T-helper 1 cell treated with Interleukin-12 subunit alpha and Interleukin-12 subunit beta and Interleukin-4 antibody, amounts not matched to agents 30 μg/mL and 1 μg/mL, for 36 hours (primary cell): ENCODE results near the gene TFAM.
"Not testable (repeated sequence)": the region's sequence is repeated elsewhere in the genome, so short reads cannot be mapped to it uniquely, and the experiment has no call there.

Experiments used
- H3K27ac Mint-ChIP-seq: one replicate; pipeline ENCODE4 v1.8.0; 2021; ENCODE audit warnings: mild to moderate bottlenecking, mixed read lengths
- H3K27me3 Mint-ChIP-seq: one replicate; pipeline ENCODE4 v1.8.0; 2021; ENCODE audit warnings: low read depth, mixed read lengths
- H3K36me3 Mint-ChIP-seq: one replicate; pipeline ENCODE4 v1.8.0; 2021; ENCODE audit warnings: low read depth, mixed read lengths
- H3K4me1 Mint-ChIP-seq: one replicate; pipeline ENCODE4 v1.8.0; 2021; ENCODE audit warnings: low read depth, mixed read lengths
- H3K4me3 Mint-ChIP-seq: one replicate; pipeline ENCODE4 v1.8.0; 2021; ENCODE audit warnings: mild to moderate bottlenecking, moderate library complexity, mixed read lengths
- H3K9me3 Mint-ChIP-seq: one replicate; pipeline ENCODE4 v1.8.0; 2021; ENCODE audit warnings: mixed read lengths

Gene TFAM

DNA sequence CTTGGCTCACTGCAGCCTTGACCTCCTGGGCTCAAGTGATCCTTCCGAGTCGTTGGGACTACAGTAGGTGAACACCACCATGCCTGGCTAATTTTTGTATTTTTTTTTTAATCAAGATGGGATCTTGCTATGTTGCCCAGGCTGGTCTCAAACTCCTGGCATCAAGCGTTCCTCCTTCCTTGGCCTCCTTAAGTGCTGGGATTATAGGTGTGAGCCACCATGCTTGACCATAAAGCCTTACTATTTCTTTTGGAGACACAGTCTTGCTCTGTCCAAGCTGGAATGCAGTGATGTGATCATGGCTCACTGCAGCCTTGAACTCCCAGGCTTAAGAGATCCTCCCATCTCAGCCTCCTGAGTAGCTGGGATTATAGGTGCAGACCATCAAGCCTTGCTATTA, 12.6 kb downstream of the TFAM start:
- no peaks in the 10 kb centered on the region for H3K4me1 Mint-ChIP-seq
- H3K27ac Mint-ChIP-seq, result no peak overlapping the region
- H3K27me3 Mint-ChIP-seq, result no peaks in the 10 kb centered on the region
- H3K36me3 Mint-ChIP-seq, result peaks cover 17% of the 10 kb centered on the region
- H3K4me3 Mint-ChIP-seq, result no peak overlapping the region
- no peaks in the 10 kb centered on the region for H3K9me3 Mint-ChIP-seq

GRCh38 chr10:58399410-58399809, 14.2 kb downstream of the TFAM start:
- H3K9me3 Mint-ChIP-seq, result no peaks in the 10 kb centered on the region

GRCh38 chr10:58400609-58401008, 15.4 kb downstream of the TFAM start:
- no peaks in the 10 kb centered on the region for H3K27me3 Mint-ChIP-seq

More at GRCh38 chr10:58399410-58399809, 14.2 kb downstream of the TFAM start:
- H3K36me3 Mint-ChIP-seq, result peaks cover 10% of the 10 kb centered on the region
- H3K4me3 Mint-ChIP-seq, result no peak overlapping the region
- H3K27ac Mint-ChIP-seq, result no peak overlapping the region
- H3K27me3 Mint-ChIP-seq, result no peaks in the 10 kb centered on the region
- no peaks in the 10 kb centered on the region for H3K4me1 Mint-ChIP-seq

GRCh38 chr10:58404001-58404400, 18.8 kb downstream of the TFAM start:
- H3K27me3 Mint-ChIP-seq, result no peaks in the 10 kb centered on the region
- H3K9me3 Mint-ChIP-seq, result no peaks in the 10 kb centered on the region
- no peak overlapping the region for H3K4me3 Mint-ChIP-seq
- H3K27ac Mint-ChIP-seq, result no peak overlapping the region
- no peaks in the 10 kb centered on the region for H3K36me3 Mint-ChIP-seq
- H3K4me1 Mint-ChIP-seq, result no peaks in the 10 kb centered on the region

More at GRCh38 chr10:58400609-58401008, 15.4 kb downstream of the TFAM start:
- no peaks in the 10 kb centered on the region for H3K9me3 Mint-ChIP-seq
- peaks cover 9% of the 10 kb centered on the region for H3K36me3 Mint-ChIP-seq
- no peaks in the 10 kb centered on the region for H3K4me1 Mint-ChIP-seq
- no peak overlapping the region for H3K4me3 Mint-ChIP-seq
- no peak overlapping the region for H3K27ac Mint-ChIP-seq

- Mint-ChIP-seq H3K4me1 (no peaks in the 10 kb centered on the region), H3K27me3 (no peaks in the 10 kb centered on the region)
Measured at GRCh38 chr10:58409956-58410610, 24.9 kb downstream of the TFAM start.

GRCh38 chr10:58412502-58412961, 27.3 kb downstream of the TFAM start:
- H3K4me1 Mint-ChIP-seq, result no peaks in the 10 kb centered on the region
- H3K27me3 Mint-ChIP-seq, result peaks cover 3% of the 10 kb centered on the region
- H3K36me3 Mint-ChIP-seq, result no peaks in the 10 kb centered on the region
- no peak overlapping the region for H3K27ac Mint-ChIP-seq
- H3K9me3 Mint-ChIP-seq, result no peaks in the 10 kb centered on the region
- no peak overlapping the region for H3K4me3 Mint-ChIP-seq

More at GRCh38 chr10:58409956-58410610, 24.9 kb downstream of the TFAM start:
- H3K4me3 Mint-ChIP-seq, result no peak overlapping the region
- no peaks in the 10 kb centered on the region for H3K36me3 Mint-ChIP-seq
- no peaks in the 10 kb centered on the region for H3K9me3 Mint-ChIP-seq
- no peak overlapping the region for H3K27ac Mint-ChIP-seq

GRCh38 chr10:58414270-58415041, 29.2 kb downstream of the TFAM start:
- Mint-ChIP-seq H3K27ac (no peak overlapping the region), H3K9me3 (no peaks in the 10 kb centered on the region), H3K4me3 (no peak overlapping the region), H3K4me1 (no peaks in the 10 kb centered on the region), H3K36me3 (no peaks in the 10 kb centered on the region), H3K27me3 (peaks cover 3% of the 10 kb centered on the region)

- Mint-ChIP-seq H3K27me3 (peaks cover 3% of the 10 kb centered on the region), H3K27ac (no peak overlapping the region), H3K4me3 (no peak overlapping the region), H3K4me1 (no peaks in the 10 kb centered on the region), H3K36me3 (no peaks in the 10 kb centered on the region), H3K9me3 (peaks cover 4% of the 10 kb centered on the region)
Measured at GRCh38 chr10:58415757-58416156, 30.5 kb downstream of the TFAM start.

- H3K36me3 Mint-ChIP-seq, H3K9me3 Mint-ChIP-seq, H3K27ac Mint-ChIP-seq, H3K4me3 Mint-ChIP-seq, H3K4me1 Mint-ChIP-seq, H3K27me3 Mint-ChIP-seq: not testable (repeated sequence)
Measured at GRCh38 chr10:58417902-58418301, 32.7 kb downstream of the TFAM start.

GRCh38 chr10:58424176-58424575, 39.0 kb downstream of the TFAM start:
- no peaks in the 10 kb centered on the region for H3K4me1 Mint-ChIP-seq
- H3K9me3 Mint-ChIP-seq, result peaks cover 4% of the 10 kb centered on the region
- H3K27me3 Mint-ChIP-seq, result no peaks in the 10 kb centered on the region
- H3K4me3 Mint-ChIP-seq, result no peak overlapping the region
- no peaks in the 10 kb centered on the region for H3K36me3 Mint-ChIP-seq
- H3K27ac Mint-ChIP-seq, result no peak overlapping the region

GRCh38 chr10:58428436-58428835, 43.2 kb downstream of the TFAM start:
- H3K9me3 Mint-ChIP-seq, H3K27ac Mint-ChIP-seq, H3K27me3 Mint-ChIP-seq, H3K4me3 Mint-ChIP-seq, H3K36me3 Mint-ChIP-seq, H3K4me1 Mint-ChIP-seq: not testable (repeated sequence)

DNA sequence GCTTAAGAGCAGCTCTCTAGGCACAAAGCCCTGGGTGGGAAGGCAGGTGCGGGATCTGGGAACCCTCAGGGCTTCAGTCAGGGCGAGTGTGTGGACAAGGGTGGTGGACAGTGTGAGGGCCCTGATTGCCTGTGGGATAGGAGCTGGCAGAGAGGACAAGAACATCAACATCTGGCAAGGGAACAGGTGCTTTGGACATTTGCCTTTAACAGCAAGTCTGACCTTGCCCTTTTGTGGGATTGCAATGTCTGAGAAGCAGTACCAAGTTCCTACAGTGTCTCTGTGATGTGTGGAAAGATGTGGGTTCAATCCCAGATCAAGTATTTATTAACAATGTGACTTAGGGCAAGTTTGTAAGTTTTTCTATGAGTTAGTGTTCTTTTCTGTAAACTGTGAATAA, 46.7 kb downstream of the TFAM start:
- H3K27ac Mint-ChIP-seq, result no peak overlapping the region
- no peaks in the 10 kb centered on the region for H3K36me3 Mint-ChIP-seq
- H3K27me3 Mint-ChIP-seq, result peaks cover 2% of the 10 kb centered on the region
- no peak overlapping the region for H3K4me3 Mint-ChIP-seq
- no peaks in the 10 kb centered on the region for H3K9me3 Mint-ChIP-seq
- peaks cover 4% of the 10 kb centered on the region for H3K4me1 Mint-ChIP-seq

- H3K27me3 Mint-ChIP-seq, result peaks cover 5% of the 10 kb centered on the region
- H3K4me3 Mint-ChIP-seq, result no peak overlapping the region
- H3K9me3 Mint-ChIP-seq, result no peaks in the 10 kb centered on the region
- peaks cover 4% of the 10 kb centered on the region for H3K4me1 Mint-ChIP-seq
- H3K27ac Mint-ChIP-seq, result no peak overlapping the region
- H3K36me3 Mint-ChIP-seq, result no peaks in the 10 kb centered on the region
Measured at GRCh38 chr10:58433066-58433465, 47.9 kb downstream of the TFAM start.

GRCh38 chr10:58433571-58433970, 48.4 kb downstream of the TFAM start:
- Mint-ChIP-seq H3K4me1 (peaks cover 4% of the 10 kb centered on the region), H3K4me3 (no peak overlapping the region), H3K9me3 (no peaks in the 10 kb centered on the region), H3K27ac (no peak overlapping the region), H3K36me3 (no peaks in the 10 kb centered on the region), H3K27me3 (peaks cover 5% of the 10 kb centered on the region)

- Mint-ChIP-seq H3K4me1 (peaks cover 4% of the 10 kb centered on the region), H3K36me3 (no peaks in the 10 kb centered on the region), H3K9me3 (no peaks in the 10 kb centered on the region), H3K27ac (no peak overlapping the region), H3K27me3 (peaks cover 5% of the 10 kb centered on the region), H3K4me3 (no peak overlapping the region)
Measured at GRCh38 chr10:58435297-58435985, 50.2 kb downstream of the TFAM start.
